ENCODE data around the gene TRPM3. TPM values are rescaled to one million over a fixed set of nuclear protein-coding genes. Genes with fewer than 3 reads are reported as not detected.

TRPM3 gene
- total and polyA plus RNA-seq, 2 of the 13 experiments (the other 11 are each of a cell fraction or from before 2014, with no cell fraction given), result not detected

DNA sequence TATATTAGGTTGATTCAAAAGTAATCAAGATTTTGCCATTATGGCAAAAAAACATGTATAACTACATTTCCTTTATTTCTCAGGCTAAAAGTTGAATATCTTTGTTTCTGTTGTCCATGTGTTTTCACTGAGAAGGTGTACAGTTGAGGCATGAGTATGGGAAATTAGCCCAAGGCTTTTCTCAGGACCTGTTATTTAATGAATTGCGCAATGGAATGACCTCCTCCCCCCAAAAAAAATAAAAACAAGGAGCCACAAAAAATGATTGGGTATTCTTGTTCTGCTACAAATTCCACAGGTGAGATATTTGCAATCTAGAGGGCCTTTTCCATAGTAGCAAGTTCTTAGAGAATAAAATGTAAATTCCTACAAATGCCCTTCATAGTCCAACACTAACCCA is 186.8 kb downstream of the TRPM3 start:
- no TSS peak for BruUV-seq (replicated peaks)
- intact Hi-C loops (cut with micrococcal nuclease; ENCODE audit: unreplicated experiment), result no loop called here
- ATAC-seq (no peak), FAIRE-seq (no peak), DNase-seq (ENCODE audit: low spot score) (no peak)
- Histone ChIP-seq H2AFZ (ENCODE audit: low read length) (no peak overlapping the region), H3K79me2 (ENCODE audit: insufficient read depth, low read length) (no peaks in the 10 kb centered on the region), H4K20me1 (ENCODE audit: insufficient read depth, low read length) (no peaks in the 10 kb centered on the region), H3K36me3 (replicated peaks in 1 of 2; ENCODE audit: control insufficient read depth in 1 of 2, insufficient read depth in 2 of 2, low read length in 2 of 2) (no peaks in the 10 kb centered on the region), H3K27me3 (ENCODE audit: control insufficient read depth in 1 of 2, insufficient read depth in 2 of 2, low read length in 2 of 2) (no peaks in the 10 kb centered on the region), H3K4me1 (ENCODE audit: insufficient read depth, low read length) (no peaks in the 10 kb centered on the region), H3K4me2 (ENCODE audit: low read depth, low read length) (no peak overlapping the region), H3K9ac (ENCODE audit: insufficient read depth, low read depth, low read length) (no peak overlapping the region), H3K9me3 (ENCODE audit: low read length) (no peaks in the 10 kb centered on the region), H3K27ac (ENCODE audit: extremely low read length, insufficient read depth, low read length) (no peak overlapping the region), H3K4me3 (replicated peaks in 1 of 3; ENCODE audit: insufficient read depth in 1 of 3, low read depth in 2 of 3, low read length in 3 of 3) (no peak overlapping the region)
- WGBS (ENCODE audit: low lambda C conversion rate), result 0% methylated on average over 1 of the region's 1 CpG
- in situ Hi-C loops (cut with HindIII; ENCODE audit: extremely low pct_ligation_motif_present, low pct_unique_long_range_greater_than_20kb), result no loop called here
- POLR2A ChIA-PET, result no interaction called here
- CTCF ChIA-PET (ENCODE audit: low intra/inter-chr PET ratio, low total read pairs), result no interaction called here
- TF ChIP-seq HMGA1 (CRISPR knock-in tag; conservative IDR thresholded peaks at IDR 0.05) (no peak), CEBPB (IDR thresholded peaks at IDR 0.05; ENCODE audit: borderline replicate concordance, low read depth, low read length) (peak; percentile 54; the same call in 1 of the 2 replicates), RBM22 (optimal IDR thresholded peaks at IDR 0.05; ENCODE audit: low read length) (no peak), MEIS1 (CRISPR knock-in tag; IDR thresholded peaks at IDR 0.05; ENCODE audit: borderline replicate concordance) (no peak), STAT5B (CRISPR knock-in tag; IDR thresholded peaks at IDR 0.05) (no peak), ZNF615 (CRISPR knock-in tag; IDR thresholded peaks at IDR 0.05; ENCODE audit: borderline replicate concordance) (no peak), RFX5 (IDR thresholded peaks at IDR 0.05; ENCODE audit: low read depth, low read length) (no peak), GLI4 (CRISPR knock-in tag; IDR thresholded peaks at IDR 0.05; ENCODE audit: borderline replicate concordance) (no peak), MAFK (conservative IDR thresholded peaks at IDR 0.05 in 1 of 2, IDR thresholded peaks at IDR 0.05 in 1 of 2; ENCODE audit: low read length in 2 of 2) (0 out of 4 replicates have a peak, but pooled peaks of 1 of the 2 experiments have one; percentile 3)
- TF ChIP-seq, protein P1, sequence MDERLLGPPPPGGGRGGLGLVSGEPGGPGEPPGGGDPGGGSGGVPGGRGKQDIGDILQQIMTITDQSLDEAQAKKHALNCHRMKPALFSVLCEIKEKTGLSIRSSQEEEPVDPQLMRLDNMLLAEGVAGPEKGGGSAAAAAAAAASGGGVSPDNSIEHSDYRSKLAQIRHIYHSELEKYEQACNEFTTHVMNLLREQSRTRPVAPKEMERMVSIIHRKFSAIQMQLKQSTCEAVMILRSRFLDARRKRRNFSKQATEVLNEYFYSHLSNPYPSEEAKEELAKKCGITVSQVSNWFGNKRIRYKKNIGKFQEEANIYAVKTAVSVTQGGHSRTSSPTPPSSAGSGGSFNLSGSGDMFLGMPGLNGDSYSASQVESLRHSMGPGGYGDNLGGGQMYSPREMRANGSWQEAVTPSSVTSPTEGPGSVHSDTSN (CRISPR knock-in tag; IDR thresholded peaks at IDR 0.05), result no peak
- TF ChIP-seq, protein P2, sequence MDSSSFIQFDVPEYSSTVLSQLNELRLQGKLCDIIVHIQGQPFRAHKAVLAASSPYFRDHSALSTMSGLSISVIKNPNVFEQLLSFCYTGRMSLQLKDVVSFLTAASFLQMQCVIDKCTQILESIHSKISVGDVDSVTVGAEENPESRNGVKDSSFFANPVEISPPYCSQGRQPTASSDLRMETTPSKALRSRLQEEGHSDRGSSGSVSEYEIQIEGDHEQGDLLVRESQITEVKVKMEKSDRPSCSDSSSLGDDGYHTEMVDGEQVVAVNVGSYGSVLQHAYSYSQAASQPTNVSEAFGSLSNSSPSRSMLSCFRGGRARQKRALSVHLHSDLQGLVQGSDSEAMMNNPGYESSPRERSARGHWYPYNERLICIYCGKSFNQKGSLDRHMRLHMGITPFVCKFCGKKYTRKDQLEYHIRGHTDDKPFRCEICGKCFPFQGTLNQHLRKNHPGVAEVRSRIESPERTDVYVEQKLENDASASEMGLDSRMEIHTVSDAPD (CRISPR knock-in tag; IDR thresholded peaks at IDR 0.05), result no peak
- TF ChIP-seq, protein P3, sequence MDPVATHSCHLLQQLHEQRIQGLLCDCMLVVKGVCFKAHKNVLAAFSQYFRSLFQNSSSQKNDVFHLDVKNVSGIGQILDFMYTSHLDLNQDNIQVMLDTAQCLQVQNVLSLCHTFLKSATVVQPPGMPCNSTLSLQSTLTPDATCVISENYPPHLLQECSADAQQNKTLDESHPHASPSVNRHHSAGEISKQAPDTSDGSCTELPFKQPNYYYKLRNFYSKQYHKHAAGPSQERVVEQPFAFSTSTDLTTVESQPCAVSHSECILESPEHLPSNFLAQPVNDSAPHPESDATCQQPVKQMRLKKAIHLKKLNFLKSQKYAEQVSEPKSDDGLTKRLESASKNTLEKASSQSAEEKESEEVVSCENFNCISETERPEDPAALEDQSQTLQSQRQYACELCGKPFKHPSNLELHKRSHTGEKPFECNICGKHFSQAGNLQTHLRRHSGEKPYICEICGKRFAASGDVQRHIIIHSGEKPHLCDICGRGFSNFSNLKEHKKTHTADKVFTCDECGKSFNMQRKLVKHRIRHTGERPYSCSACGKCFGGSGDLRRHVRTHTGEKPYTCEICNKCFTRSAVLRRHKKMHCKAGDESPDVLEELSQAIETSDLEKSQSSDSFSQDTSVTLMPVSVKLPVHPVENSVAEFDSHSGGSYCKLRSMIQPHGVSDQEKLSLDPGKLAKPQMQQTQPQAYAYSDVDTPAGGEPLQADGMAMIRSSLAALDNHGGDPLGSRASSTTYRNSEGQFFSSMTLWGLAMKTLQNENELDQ (CRISPR knock-in tag; IDR thresholded peaks at IDR 0.05; ENCODE audit: borderline replicate concordance), result no peak

Measured in HepG2 (cell line).